K562 (cell line): ENCODE measurements around the gene SLC1A2. TPM values are rescaled to one million over a fixed set of nuclear protein-coding genes. Genes with fewer than 3 reads are reported as not detected.

Experiments
- ATAC-seq: fragments of 200-7000 bp; cut with Tn5 transposase; 3 replicates; pipeline ENCODE4 v1.9.1; 2020; ENCODE audit warnings: moderate library complexity
- BruUV-seq: library from RNA; stranded (reverse); fragments of 400-500 nt; replicated peaks from 2 replicates; lab custom pipeline; 2021; lab: Mats Ljungman, UMichigan
- CTCF ChIA-PET: fragments of 300-600 bp; formaldehyde crosslinking; extraction: SDS; loops from one replicate; lab custom pipeline; 2021; ENCODE audit warnings: low intra/inter-chr PET ratio; lab: Yijun Ruan, JAX
- POLR2A ChIA-PET: fragments of 300-600, 350-650 bp; sonication (Branson Sonifier 250); formaldehyde crosslinking; extraction: SDS; loops from one replicate; lab custom pipeline; 2021; ENCODE audit warnings: antibody characterized with exemption, inconsistent platforms; lab: Yijun Ruan, JAX
- DNase-seq, 4 experiments: peaks; one replicate each; pipeline versions ENCODE4 v3.0.0 to v3.0.0-alpha.2; 2011 to 2018; ENCODE audit warnings: low spot score in 3 of 4, mixed read lengths in 3 of 4; ENCODE audit errors: extremely low read depth in 1 of 4
- FAIRE-seq: peaks from 2 replicates; lab custom pipeline; 2011; peaks lifted over from hg19 to GRCh38; lab: Jason Lieb, UNC
- H2AFZ ChIP-seq: 2 replicates; pipeline ENCODE4 v1.6.0; 2011; ENCODE audit warnings: low read depth, low read length, control low read depth, inconsistent platforms
- H3K27ac ChIP-seq: fragments of 200-600 bp; 3 replicates; pipeline ENCODE4 v1.8.0; 2011; ENCODE audit warnings: low read depth, mild to moderate bottlenecking, control low read depth, inconsistent platforms, low read length, moderate library complexity, mixed read lengths; ENCODE audit errors: extremely low read depth
- H3K27me3 ChIP-seq, 2 experiments: fragments of 300-600 bp in 1 of 2; 2 replicates in 1 of 2; 3 replicates in 1 of 2; pipeline versions ENCODE4 v1.6.0 to v1.8.0; 2011; ENCODE audit warnings: inconsistent platforms in 2 of 2, low read length in 2 of 2, mild to moderate bottlenecking in 1 of 2, mixed read lengths in 1 of 2, moderate library complexity in 1 of 2; ENCODE audit not compliant: control insufficient read depth in 2 of 2, insufficient read depth in 2 of 2
- H3K36me3 ChIP-seq: fragments of 300-600 bp; 3 replicates; pipeline ENCODE4 v1.8.0; 2011; ENCODE audit warnings: mild to moderate bottlenecking, low read length, inconsistent platforms; ENCODE audit not compliant: control insufficient read depth, insufficient read depth
- H3K4me1 ChIP-seq, 2 experiments: fragments of 200-600 bp in 1 of 2; replicated peaks in 1 of 2; 2 replicates in 1 of 2; 3 replicates in 1 of 2; pipeline versions ENCODE4 v1.5.1 to v1.8.0; 2011; ENCODE audit warnings: inconsistent platforms in 2 of 2, low read length in 2 of 2, mild to moderate bottlenecking in 1 of 2, mixed read lengths in 1 of 2, moderate library complexity in 1 of 2; ENCODE audit not compliant: control insufficient read depth in 2 of 2, insufficient read depth in 2 of 2
- H3K4me2 ChIP-seq: 2 replicates; pipeline ENCODE4 v1.6.1; 2011; ENCODE audit warnings: low read length, control low read depth, inconsistent platforms, mixed read lengths; ENCODE audit not compliant: insufficient read depth
- H3K4me3 ChIP-seq: fragments of 200-600 bp; sonication (generic), shearing (Covaris generic); 2 replicates; pipeline ENCODE4 v1.5.1; 2016; ENCODE audit warnings: control low read depth, inconsistent platforms
- H3K79me2 ChIP-seq: fragments of 200-600 bp; 3 replicates; pipeline ENCODE4 v1.8.0; 2011; ENCODE audit warnings: low read length, inconsistent platforms; ENCODE audit not compliant: control insufficient read depth, insufficient read depth
- H3K9ac ChIP-seq, 2 experiments: 2 replicates each; pipeline versions ENCODE4 v1.6.0 to v1.6.1; 2011; ENCODE audit warnings: low read depth in 2 of 2, low read length in 2 of 2, control low read depth in 1 of 2, inconsistent platforms in 1 of 2, mild to moderate bottlenecking in 1 of 2, mixed read lengths in 1 of 2; ENCODE audit not compliant: insufficient read depth in 1 of 2
- H3K9me1 ChIP-seq: one replicate; pipeline ENCODE4 v1.6.0; 2011; ENCODE audit warnings: inconsistent platforms, mild to moderate bottlenecking, low read length, moderate library complexity; ENCODE audit not compliant: control insufficient read depth, insufficient read depth
- H3K9me3 ChIP-seq: replicated peaks from 2 replicates; pipeline ENCODE4 v1.5.1; 2011; ENCODE audit warnings: low read depth, low read length, inconsistent platforms; ENCODE audit not compliant: control insufficient read depth, insufficient read depth
- H4K20me1 ChIP-seq: replicated peaks from 2 replicates; pipeline ENCODE4 v1.6.1; 2011; ENCODE audit warnings: low read length, inconsistent platforms, mixed read lengths; ENCODE audit not compliant: control insufficient read depth, insufficient read depth
- ARNT ChIP-seq, 2 experiments: fragments of 450-650 bp; IDR thresholded peaks; 2 replicates each; pipeline ENCODE4 v1.6.1; 2016; ENCODE audit warnings: mild to moderate bottlenecking in 1 of 2
- BRD9 ChIP-seq: fragments of 450-650 bp; IDR thresholded peaks from 2 replicates; pipeline ENCODE4 v1.6.1; 2018; ENCODE audit warnings: low read depth; ENCODE audit not compliant: partially characterized antibody
- CBX1 ChIP-seq: sonication (generic); IDR thresholded peaks from 2 replicates; pipeline ENCODE4 v1.6.1; 2016; ENCODE audit warnings: antibody characterized with exemption, low read depth, mild to moderate bottlenecking
- CREBBP ChIP-seq: IDR thresholded peaks from one replicate; pipeline ENCODE4 v1.6.1; 2012; ENCODE audit warnings: low read depth, mild to moderate bottlenecking, control low read depth, inconsistent platforms, low read length
- HDAC1 ChIP-seq, 2 experiments: fragments of 450-650 bp; IDR thresholded peaks; 2 replicates each; pipeline ENCODE4 v1.6.1; 2016 to 2017; ENCODE audit warnings: inconsistent platforms in 1 of 2, mild to moderate bottlenecking in 1 of 2, moderate library complexity in 1 of 2
- MAZ ChIP-seq, 2 experiments: fragments of 450-650 bp in 1 of 2; sonication (generic) in 1 of 2; formaldehyde crosslinking; IDR thresholded peaks in 1 of 2; conservative IDR thresholded peaks in 1 of 2; 2 replicates each; pipeline versions ENCODE4 v1.4.0 to v1.5.0; 2020; ENCODE audit warnings: mild to moderate bottlenecking in 1 of 2, missing genetic modification reagents in 1 of 2
- SIX5 ChIP-seq, 2 experiments: IDR thresholded peaks; 2 replicates each; pipeline ENCODE4 v1.6.1; 2011; ENCODE audit warnings: low read length in 2 of 2, borderline replicate concordance in 1 of 2, low read depth in 1 of 2, mild to moderate bottlenecking in 1 of 2, moderate library complexity in 1 of 2; ENCODE audit not compliant: insufficient read depth in 1 of 2
- U2AF1 ChIP-seq: fragments of 200-400 bp; formaldehyde crosslinking; optimal IDR thresholded peaks from 2 replicates; pipeline ENCODE3; 2017; ENCODE audit warnings: mild to moderate bottlenecking, low read depth, low read length, moderate library complexity
- YBX1 ChIP-seq: fragments of 450-650 bp; IDR thresholded peaks from 2 replicates; pipeline ENCODE4 v1.7.1; 2016; ENCODE audit warnings: mild to moderate bottlenecking
- ZBTB7A ChIP-seq: IDR thresholded peaks from 2 replicates; pipeline ENCODE4 v1.6.1; 2011; ENCODE audit warnings: low read depth, mild to moderate bottlenecking, low read length, moderate library complexity, borderline replicate concordance; ENCODE audit not compliant: control insufficient read depth
- ZNF134 ChIP-seq: fragments of 250-450 bp; sonication (Bioruptor Pico); conservative IDR thresholded peaks from 2 replicates; pipeline ENCODE4 v1.4.0; 2020
- ZNF780A ChIP-seq: fragments of 250-450 bp; sonication (Bioruptor Pico); IDR thresholded peaks from 2 replicates; pipeline ENCODE4 v1.5.0; 2021; ENCODE audit warnings: mild to moderate bottlenecking
- WGBS: fragments of 100-300 bp; shearing (Covaris generic); methylation state at CpG from one replicate; pipeline ENCODE4 v1.1.6; 2016; ENCODE audit warnings: low coverage, mixed read lengths; ENCODE audit not compliant: insufficient coverage; ENCODE audit errors: missing lambda C conversion rate; 5-methylcytosine and 5-hydroxymethylcytosine counted together
- in situ Hi-C: fragments of 300-500 bp; cut with MboI; formaldehyde crosslinking; loops from 4 replicates; pipeline ENCODE4 v1.15.0; 2018; ENCODE audit warnings: inconsistent platforms, mixed read lengths
- intact Hi-C: fragments of 100-400 bp; cut with micrococcal nuclease; formaldehyde crosslinking; loops from 2 replicates; pipeline ENCODE4 v1.14.2; 2022
- polyA plus RNA-seq, 8 experiments: library from polyadenylated mRNA; depleted of rRNA in 4 of 8; stranded (reverse) in 5 of 8; unstranded in 3 of 8; fragments of >200 nt; fragmentation: Nextera tagmentation in 2 of 8; fragmentation: Illumina TruSeq in 1 of 8; extraction: Ambion mirVana in 2 of 8; extraction: Trizol in 1 of 8; gene quantifications; 2 replicates each; pipeline versions ENCODE4 v1.2.1 to v1.2.3, GENCODE V29; 2011 to 2014; ENCODE audit warnings: inconsistent platforms in 1 of 8, missing spikeins in 1 of 8
- total RNA-seq, 7 experiments: library from RNA; depleted of rRNA in 6 of 7; stranded (reverse); fragments of >200 nt in 6 of 7; fragmentation: Illumina TruSeq in 2 of 7; extraction: Trizol in 2 of 7; gene quantifications; 2 replicates each; pipeline versions ENCODE4 v1.2.1 to v1.2.3, GENCODE V29; 2011 to 2021; ENCODE audit warnings: low replicate concordance in 1 of 7
- TF ChIP-seq, protein P1 (sequence below), 3 experiments: fragments of 200-800 bp in 1 of 3; sonication (Bioruptor generic) in 1 of 3; sonication (generic) in 1 of 3; formaldehyde crosslinking in 1 of 3; IDR thresholded peaks; 2 replicates each; pipeline versions ENCODE4 v1.6.1 to v1.8.0; 2016 to 2022; ENCODE audit warnings: mild to moderate bottlenecking in 2 of 3, missing compliant biosample characterization in 2 of 3, missing genetic modification characterization in 2 of 3, missing genetic modification reagents in 1 of 3

SLC1A2 gene
- total and polyA plus RNA-seq, 9 of the 15 experiments (the other 6 are each of a cell fraction or from before 2014, with no cell fraction given), result 0.03 to 0.07 (median 0.04) TPM; not detected in 5

DNA sequence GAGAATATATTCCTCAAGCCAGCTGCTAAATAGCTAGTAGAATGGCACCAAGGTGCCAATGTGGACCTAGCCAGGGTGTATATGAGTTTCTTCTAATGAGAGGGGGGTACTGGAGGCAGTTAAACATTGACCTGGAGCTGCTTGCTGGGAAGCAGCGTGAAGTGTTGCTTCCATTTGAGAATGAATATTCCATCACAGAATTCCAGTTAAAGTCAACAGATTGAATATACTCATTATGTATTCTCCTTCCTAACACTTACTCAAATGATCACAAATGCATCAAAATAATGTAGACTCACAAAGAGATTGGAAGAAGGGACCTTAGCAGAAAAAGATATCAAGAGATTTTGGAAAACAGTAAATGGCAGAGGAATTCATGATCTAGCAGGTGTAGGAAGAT is 178.3 kb downstream of the SLC1A2 start:
- 0% methylated on average over 1 of the region's 1 CpG for WGBS

More for the DNA sequence above, 178.3 kb downstream of the SLC1A2 start:
- no peak for ATAC-seq
- FAIRE-seq, result no peak
- DNase-seq, result no peak
- Histone ChIP-seq H3K4me3 (no peak overlapping the region), H3K9ac (no peak overlapping the region), H3K27me3 (peaks cover 0 to 3% of the 10 kb centered on the region in 2 experiments; a peak in 3 of 5 replicates), H3K4me2 (no peak overlapping the region), H3K27ac (no peak overlapping the region)
- CTCF ChIA-PET, result interaction anchor here (0.9 kb wide), 1 partner anchor 243 kb away, joined by 4 read pairs; no protein-coding TSS in a partner anchor
- in situ Hi-C loops, result loop anchor here (25.0 kb wide), 1 partner anchor 304 kb away; no protein-coding TSS in a partner anchor
- TF ChIP-seq ZNF780A (CRISPR knock-in tag) (no peak), YBX1 (no peak), ZBTB7A (no peak), SIX5 (IDR thresholded peaks at IDR 0.05; ENCODE audit: borderline replicate concordance in 1 of 2, insufficient read depth in 1 of 2, low read depth in 1 of 2, low read length in 2 of 2) (no peak), ARNT (IDR thresholded peaks at IDR 0.05) (no peak), ZNF134 (CRISPR knock-in tag) (no peak), BRD9 (no peak), U2AF1 (no peak), CBX1 (no peak), CREBBP (no peak), MAZ (CRISPR knock-in tag; conservative IDR thresholded peaks at IDR 0.05 in 1 of 2, IDR thresholded peaks at IDR 0.05 in 1 of 2) (no peak), HDAC1 (IDR thresholded peaks at IDR 0.05) (no peak)
- TF ChIP-seq, protein P1, sequence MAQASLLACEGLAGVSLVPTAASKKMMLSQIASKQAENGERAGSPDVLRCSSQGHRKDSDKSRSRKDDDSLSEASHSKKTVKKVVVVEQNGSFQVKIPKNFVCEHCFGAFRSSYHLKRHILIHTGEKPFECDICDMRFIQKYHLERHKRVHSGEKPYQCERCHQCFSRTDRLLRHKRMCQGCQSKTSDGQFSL (CRISPR knock-in tag; IDR thresholded peaks at IDR 0.05), result no peak
- TF ChIP-seq, protein P1 (tag; IDR thresholded peaks at IDR 0.05), result no peak
- TF ChIP-seq, all 486 proteins: peak for 0
- Histone ChIP-seq H3K9me3 (no peaks in the 10 kb centered on the region), H3K9me1 (no peaks in the 10 kb centered on the region), H4K20me1 (no peaks in the 10 kb centered on the region), H3K79me2 (no peaks in the 10 kb centered on the region), H3K4me1 (no peaks in the 10 kb centered on the region; a peak in 1 of 5 replicates), H3K36me3 (no peaks in the 10 kb centered on the region), H2AFZ (no peak overlapping the region)
- BruUV-seq, result no TSS peak
- POLR2A ChIA-PET, result interaction anchor here (0.6 kb wide), 1 partner anchor 12 kb away, joined by 4 read pairs; no protein-coding TSS in a partner anchor
- intact Hi-C loops, result no loop called here
